ENCODE results near the gene POLR3G. TPM values are rescaled to one million over a fixed set of nuclear protein-coding genes. Genes with fewer than 3 reads are reported as not detected.

Gene POLR3G
- total and polyA plus RNA-seq, 2 of the 13 experiments (the other 11 are each of a cell fraction or from before 2014, with no cell fraction given) = 1.2 to 7.3 TPM

DNA sequence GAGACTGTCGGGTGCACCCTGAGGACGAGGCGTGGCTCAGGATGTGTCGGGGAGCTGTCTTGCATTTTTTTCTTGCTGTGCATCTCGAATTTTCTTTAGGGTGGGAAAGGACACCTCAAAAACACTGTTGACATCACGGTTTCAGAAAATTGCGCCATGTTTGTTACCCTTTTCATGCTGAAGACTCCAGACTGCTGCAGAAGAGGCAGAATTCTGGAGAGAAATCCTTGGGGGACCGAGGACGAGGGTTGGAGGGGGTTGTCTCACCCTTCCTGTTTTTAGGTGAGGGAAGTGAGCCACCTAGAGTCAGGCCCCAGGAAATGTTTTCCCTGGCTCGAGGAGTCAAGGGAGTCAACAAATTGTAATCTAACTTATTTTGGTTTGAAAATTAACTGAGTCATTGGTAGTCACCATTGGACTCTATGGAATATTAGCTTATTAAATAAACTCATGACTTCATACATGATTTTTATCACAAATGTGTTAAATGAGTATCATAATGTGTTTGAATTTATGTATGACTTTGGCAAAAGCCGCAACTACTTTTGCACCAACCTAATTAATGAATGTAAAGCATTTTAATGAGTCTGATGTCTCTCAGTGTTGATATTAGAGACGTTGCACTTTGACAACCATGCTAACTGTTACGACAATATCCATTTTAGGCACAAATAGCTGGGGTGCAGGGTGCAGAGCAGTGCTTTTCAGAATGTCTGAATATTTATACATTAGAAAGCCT is 55.4 kb downstream of the POLR3G start (continued):
- no peak for TF ChIP-seq MTF1 (CRISPR knock-in tag; IDR thresholded peaks at IDR 0.05)
- TF ChIP-seq SIN3B (IDR thresholded peaks at IDR 0.05; ENCODE audit: low read length) = no peak
- TF ChIP-seq MTA1 (CRISPR knock-in tag; IDR thresholded peaks at IDR 0.05; ENCODE audit: borderline replicate concordance) = no peak
- no peak for TF ChIP-seq ZNF136 (CRISPR knock-in tag; IDR thresholded peaks at IDR 0.05; ENCODE audit: low read depth)
- TF ChIP-seq SSRP1 (CRISPR knock-in tag; IDR thresholded peaks at IDR 0.05) = no peak

DNA sequence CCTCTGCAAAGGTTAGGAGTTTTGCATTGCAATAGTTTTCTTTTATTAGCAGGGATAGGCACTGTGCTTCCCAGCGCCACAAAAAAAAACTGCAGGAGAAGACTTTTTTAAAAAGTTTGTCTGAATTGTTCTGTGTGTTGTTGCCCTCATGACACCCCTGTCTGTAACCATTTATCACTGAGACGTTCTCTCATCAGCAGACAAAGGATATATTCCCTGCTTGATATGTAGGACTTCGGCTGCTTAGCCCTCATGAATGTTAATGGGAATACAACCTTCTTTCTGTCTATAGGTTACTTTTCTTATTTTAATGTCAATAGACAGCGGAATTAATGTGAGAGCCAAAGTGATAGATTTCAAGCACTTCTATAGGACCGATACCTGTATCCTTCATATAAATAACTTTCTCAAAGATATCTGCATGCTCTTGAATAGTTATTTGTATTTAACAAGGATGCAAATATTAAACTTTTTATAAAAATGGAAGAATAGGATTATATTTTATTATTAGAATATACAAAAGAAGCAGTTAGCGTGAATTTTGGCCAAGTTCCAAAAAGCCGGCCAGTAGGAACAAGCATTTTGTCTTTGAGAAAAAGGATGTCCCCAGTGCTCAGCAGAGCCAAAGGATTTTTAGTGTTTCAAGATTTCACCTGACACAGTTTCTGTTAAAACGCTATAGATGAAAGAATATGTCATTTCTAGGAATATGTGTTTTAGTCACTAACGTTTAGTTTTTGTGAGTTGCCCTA is 56.2 kb downstream of the POLR3G start:
- intact Hi-C loops (cut with micrococcal nuclease; ENCODE audit: unreplicated experiment) = loop anchor here (1.0 kb wide), 1 partner anchor 92 kb away; no protein-coding TSS in a partner anchor
- POLR2A ChIA-PET = interaction anchor here (1.0 kb wide), 1 partner anchor 121 kb away, joined by 4 read pairs; the partner anchor contains the start of gene CETN3
- no peak overlapping the region for H3K27ac ChIP-seq (ENCODE audit: extremely low read length, insufficient read depth, low read length)
- TF ChIP-seq FLYWCH1 (CRISPR knock-in tag; IDR thresholded peaks at IDR 0.05) = no peak
- no peak for TF ChIP-seq HMGXB4 (CRISPR knock-in tag; IDR thresholded peaks at IDR 0.05; ENCODE audit: borderline replicate concordance in 1 of 2, low read depth in 1 of 2)
- TF ChIP-seq ERF (CRISPR knock-in tag; IDR thresholded peaks at IDR 0.05) = no peak
- TF ChIP-seq, protein P1, sequence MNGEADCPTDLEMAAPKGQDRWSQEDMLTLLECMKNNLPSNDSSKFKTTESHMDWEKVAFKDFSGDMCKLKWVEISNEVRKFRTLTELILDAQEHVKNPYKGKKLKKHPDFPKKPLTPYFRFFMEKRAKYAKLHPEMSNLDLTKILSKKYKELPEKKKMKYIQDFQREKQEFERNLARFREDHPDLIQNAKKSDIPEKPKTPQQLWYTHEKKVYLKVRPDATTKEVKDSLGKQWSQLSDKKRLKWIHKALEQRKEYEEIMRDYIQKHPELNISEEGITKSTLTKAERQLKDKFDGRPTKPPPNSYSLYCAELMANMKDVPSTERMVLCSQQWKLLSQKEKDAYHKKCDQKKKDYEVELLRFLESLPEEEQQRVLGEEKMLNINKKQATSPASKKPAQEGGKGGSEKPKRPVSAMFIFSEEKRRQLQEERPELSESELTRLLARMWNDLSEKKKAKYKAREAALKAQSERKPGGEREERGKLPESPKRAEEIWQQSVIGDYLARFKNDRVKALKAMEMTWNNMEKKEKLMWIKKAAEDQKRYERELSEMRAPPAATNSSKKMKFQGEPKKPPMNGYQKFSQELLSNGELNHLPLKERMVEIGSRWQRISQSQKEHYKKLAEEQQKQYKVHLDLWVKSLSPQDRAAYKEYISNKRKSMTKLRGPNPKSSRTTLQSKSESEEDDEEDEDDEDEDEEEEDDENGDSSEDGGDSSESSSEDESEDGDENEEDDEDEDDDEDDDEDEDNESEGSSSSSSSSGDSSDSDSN (CRISPR knock-in tag; IDR thresholded peaks at IDR 0.05) = no peak
- TF ChIP-seq ZSCAN12 (CRISPR knock-in tag; IDR thresholded peaks at IDR 0.05) = no peak
- TF ChIP-seq DNMT1 (CRISPR knock-in tag; IDR thresholded peaks at IDR 0.05) = no peak
- TF ChIP-seq ZNF556 (CRISPR knock-in tag; IDR thresholded peaks at IDR 0.05; ENCODE audit: borderline replicate concordance) = no peak
- TF ChIP-seq ZNF160 (CRISPR knock-in tag; IDR thresholded peaks at IDR 0.05) = no peak
- TF ChIP-seq PBX3 (CRISPR knock-in tag; IDR thresholded peaks at IDR 0.05; ENCODE audit: borderline replicate concordance) = no peak
- no peak for TF ChIP-seq MLLT10 (CRISPR knock-in tag; IDR thresholded peaks at IDR 0.05)
- no peak for TF ChIP-seq ZNF337 (CRISPR knock-in tag; IDR thresholded peaks at IDR 0.05; ENCODE audit: borderline replicate concordance, low read depth)

More for the DNA sequence above, 56.2 kb downstream of the POLR3G start:
- in situ Hi-C loops (cut with HindIII; ENCODE audit: extremely low pct_ligation_motif_present, low pct_unique_long_range_greater_than_20kb) = loop anchor here (10.0 kb wide), 1 partner anchor 96 kb away; no protein-coding TSS in a partner anchor
- WGBS (ENCODE audit: low lambda C conversion rate) = 37% methylated on average over 9 of the region's 9 CpGs
- CTCF ChIA-PET (ENCODE audit: low intra/inter-chr PET ratio, low total read pairs) = interaction anchor here (1.2 to 3.1 kb wide), 2 partner anchors 90 to 144 kb away, joined by 3 to 35 read pairs; no protein-coding TSS in a partner anchor
- H2AFZ ChIP-seq (ENCODE audit: low read length) = no peak overlapping the region
- no peak overlapping the region for H3K4me2 ChIP-seq (ENCODE audit: low read depth, low read length)
- H3K9me3 ChIP-seq (ENCODE audit: low read length) = no peaks in the 10 kb centered on the region
- peaks cover 0 to 4% of the 10 kb centered on the region in 2 experiments; a peak in 1 of 5 replicates for H3K27me3 ChIP-seq (ENCODE audit: control insufficient read depth in 1 of 2, insufficient read depth in 2 of 2, low read length in 2 of 2)
- no peak overlapping the region; a peak in 1 of 6 replicates for H3K4me3 ChIP-seq (replicated peaks in 1 of 3; ENCODE audit: insufficient read depth in 1 of 3, low read depth in 2 of 3, low read length in 3 of 3)
- no peaks in the 10 kb centered on the region; the same call in 1 of the 2 replicates for H4K20me1 ChIP-seq (ENCODE audit: insufficient read depth, low read length)
- no peak for DNase-seq (ENCODE audit: low spot score)
- H3K79me2 ChIP-seq (ENCODE audit: insufficient read depth, low read length) = peaks cover 34% of the 10 kb centered on the region
- no TSS peak for BruUV-seq (replicated peaks)
- no peak for FAIRE-seq
- H3K9ac ChIP-seq (ENCODE audit: insufficient read depth, low read depth, low read length) = no peak overlapping the region
- H3K36me3 ChIP-seq (replicated peaks in 1 of 2; ENCODE audit: control insufficient read depth in 1 of 2, insufficient read depth in 2 of 2, low read length in 2 of 2) = no peaks in the 10 kb centered on the region
- ATAC-seq = no peak
- H3K4me1 ChIP-seq (ENCODE audit: insufficient read depth, low read length) = peaks cover 30% of the 10 kb centered on the region

Data from HepG2 (cell line).